ENCODE measurements around the gene ZNF701.
"Not testable (repeated sequence)": the region's sequence is repeated elsewhere in the genome, so short reads cannot be mapped to it uniquely, and the experiment has no call there.

The ZNF701 gene

GRCh38 chr19:52536448-52536800 lies 33.7 kb upstream of the ZNF701 start:
- Histone ChIP-seq H3K9ac (ENCODE audit: low read length in 5 of 5) (peak overlapping the region in 4 of 5 donors; percentile 69 to 81 (median 72)), H3K27me3 (ENCODE audit: control insufficient read depth in 5 of 5, insufficient read depth in 4 of 5, low read length in 5 of 5) (no peaks in the 10 kb centered on the region), H3K27ac (ENCODE audit: low read depth, low read length) (peak overlapping the region; percentile 72), H3K36me3 (ENCODE audit: control insufficient read depth in 5 of 5, insufficient read depth in 5 of 5, low read length in 5 of 5) (no peaks in the 10 kb centered on the region), H3K9me3 (ENCODE audit: control insufficient read depth in 5 of 5, low read length in 5 of 5) (no peaks in the 10 kb centered on the region), H3K4me3 (ENCODE audit: low read depth in 1 of 5, low read length in 5 of 5) (peak overlapping the region; percentile 75 to 91 (median 87)), H3K4me1 (ENCODE audit: control insufficient read depth in 5 of 5, insufficient read depth in 5 of 5, low read length in 5 of 5) (peaks cover 0 to 31% (median 28%) of the 10 kb centered on the region in 5 donors)

GRCh38 chr19:52538815-52539214 lies 31.3 kb upstream of the ZNF701 start:
- H3K27ac ChIP-seq (ENCODE audit: low read depth, low read length); H3K9ac ChIP-seq (ENCODE audit: low read length in 5 of 5); H3K36me3 ChIP-seq (ENCODE audit: control insufficient read depth in 5 of 5, insufficient read depth in 5 of 5, low read length in 5 of 5); H3K27me3 ChIP-seq (ENCODE audit: control insufficient read depth in 5 of 5, insufficient read depth in 4 of 5, low read length in 5 of 5); H3K9me3 ChIP-seq (ENCODE audit: control insufficient read depth in 5 of 5, low read length in 5 of 5); H3K4me3 ChIP-seq (ENCODE audit: low read depth in 1 of 5, low read length in 5 of 5): not testable (repeated sequence)
- peaks cover 0 to 27% (median 25%) of the 10 kb centered on the region in 5 donors for H3K4me1 ChIP-seq (ENCODE audit: control insufficient read depth in 5 of 5, insufficient read depth in 5 of 5, low read length in 5 of 5)

GRCh38 chr19:52541176-52541575 lies 28.9 kb upstream of the ZNF701 start:
- H3K9me3 ChIP-seq (ENCODE audit: control insufficient read depth in 5 of 5, low read length in 5 of 5), result not testable (repeated sequence)
- H3K36me3 ChIP-seq (ENCODE audit: control insufficient read depth in 5 of 5, insufficient read depth in 5 of 5, low read length in 5 of 5), result peaks cover 3 to 29% (median 23%) of the 10 kb centered on the region in 5 donors

GRCh38 chr19:52541608-52542007 lies 28.5 kb upstream of the ZNF701 start:
- no peaks in the 10 kb centered on the region for H3K9me3 ChIP-seq (ENCODE audit: control insufficient read depth in 5 of 5, low read length in 5 of 5)
- no peak overlapping the region for H3K27ac ChIP-seq (ENCODE audit: low read depth, low read length)
- peaks cover 0 to 7% (median 3%) of the 10 kb centered on the region in 5 donors for H3K4me1 ChIP-seq (ENCODE audit: control insufficient read depth in 5 of 5, insufficient read depth in 5 of 5, low read length in 5 of 5)
- H3K36me3 ChIP-seq (ENCODE audit: control insufficient read depth in 5 of 5, insufficient read depth in 5 of 5, low read length in 5 of 5), result peaks cover 3 to 33% (median 26%) of the 10 kb centered on the region in 5 donors
- no peak overlapping the region for H3K4me3 ChIP-seq (ENCODE audit: low read depth in 1 of 5, low read length in 5 of 5)
- no peak overlapping the region for H3K9ac ChIP-seq (ENCODE audit: low read length in 5 of 5)
- no peaks in the 10 kb centered on the region for H3K27me3 ChIP-seq (ENCODE audit: control insufficient read depth in 5 of 5, insufficient read depth in 4 of 5, low read length in 5 of 5)

More at GRCh38 chr19:52541176-52541575, 28.9 kb upstream of the ZNF701 start:
- H3K27ac ChIP-seq (ENCODE audit: low read depth, low read length); H3K9ac ChIP-seq (ENCODE audit: low read length in 5 of 5); H3K27me3 ChIP-seq (ENCODE audit: control insufficient read depth in 5 of 5, insufficient read depth in 4 of 5, low read length in 5 of 5); H3K4me3 ChIP-seq (ENCODE audit: low read depth in 1 of 5, low read length in 5 of 5): not testable (repeated sequence)
- H3K4me1 ChIP-seq (ENCODE audit: control insufficient read depth in 5 of 5, insufficient read depth in 5 of 5, low read length in 5 of 5), result peaks cover 0 to 11% (median 7%) of the 10 kb centered on the region in 5 donors

- not testable (repeated sequence) for H3K4me1 ChIP-seq (ENCODE audit: control insufficient read depth in 5 of 5, insufficient read depth in 5 of 5, low read length in 5 of 5); H3K27ac ChIP-seq (ENCODE audit: low read depth, low read length); H3K9me3 ChIP-seq (ENCODE audit: control insufficient read depth in 5 of 5, low read length in 5 of 5); H3K27me3 ChIP-seq (ENCODE audit: control insufficient read depth in 5 of 5, insufficient read depth in 4 of 5, low read length in 5 of 5); H3K4me3 ChIP-seq (ENCODE audit: low read depth in 1 of 5, low read length in 5 of 5); H3K9ac ChIP-seq (ENCODE audit: low read length in 5 of 5)
- peaks cover 3 to 42% (median 34%) of the 10 kb centered on the region in 5 donors for H3K36me3 ChIP-seq (ENCODE audit: control insufficient read depth in 5 of 5, insufficient read depth in 5 of 5, low read length in 5 of 5)
Observed at GRCh38 chr19:52542541-52542940, 27.5 kb upstream of the ZNF701 start.

GRCh38 chr19:52542984-52543664 lies 27.0 kb upstream of the ZNF701 start:
- Histone ChIP-seq H3K4me1 (ENCODE audit: control insufficient read depth in 5 of 5, insufficient read depth in 5 of 5, low read length in 5 of 5) (peaks cover 0 to 5% (median 0%) of the 10 kb centered on the region in 5 donors), H3K9ac (ENCODE audit: low read length in 5 of 5) (no peak overlapping the region), H3K4me3 (ENCODE audit: low read depth in 1 of 5, low read length in 5 of 5) (no peak overlapping the region), H3K9me3 (ENCODE audit: control insufficient read depth in 5 of 5, low read length in 5 of 5) (no peaks in the 10 kb centered on the region), H3K27ac (ENCODE audit: low read depth, low read length) (no peak overlapping the region), H3K27me3 (ENCODE audit: control insufficient read depth in 5 of 5, insufficient read depth in 4 of 5, low read length in 5 of 5) (no peaks in the 10 kb centered on the region), H3K36me3 (ENCODE audit: control insufficient read depth in 5 of 5, insufficient read depth in 5 of 5, low read length in 5 of 5) (peaks cover 3 to 48% (median 38%) of the 10 kb centered on the region in 5 donors)

GRCh38 chr19:52554216-52554971 lies 15.7 kb upstream of the ZNF701 start:
- H3K27ac ChIP-seq (ENCODE audit: low read depth, low read length), result no peak overlapping the region
- peak overlapping the region; percentile 3 to 50 (median 34) for H3K4me3 ChIP-seq (ENCODE audit: low read depth in 1 of 5, low read length in 5 of 5)
- H3K27me3 ChIP-seq (ENCODE audit: control insufficient read depth in 5 of 5, insufficient read depth in 4 of 5, low read length in 5 of 5), result no peaks in the 10 kb centered on the region
- H3K36me3 ChIP-seq (ENCODE audit: control insufficient read depth in 5 of 5, insufficient read depth in 5 of 5, low read length in 5 of 5), result peaks cover 39 to 66% (median 50%) of the 10 kb centered on the region in 5 donors
- no peaks in the 10 kb centered on the region for H3K4me1 ChIP-seq (ENCODE audit: control insufficient read depth in 5 of 5, insufficient read depth in 5 of 5, low read length in 5 of 5)
- no peak overlapping the region for H3K9ac ChIP-seq (ENCODE audit: low read length in 5 of 5)
- peaks cover 23 to 76% (median 53%) of the 10 kb centered on the region in 5 donors for H3K9me3 ChIP-seq (ENCODE audit: control insufficient read depth in 5 of 5, low read length in 5 of 5)

- Histone ChIP-seq H3K9me3 (ENCODE audit: control insufficient read depth in 5 of 5, low read length in 5 of 5) (peaks cover 25 to 87% (median 62%) of the 10 kb centered on the region in 5 donors), H3K4me3 (ENCODE audit: low read depth in 1 of 5, low read length in 5 of 5) (peak overlapping the region in 3 of 5 donors; percentile 19 to 41 (median 25)), H3K9ac (ENCODE audit: low read length in 5 of 5) (no peak overlapping the region), H3K27me3 (ENCODE audit: control insufficient read depth in 5 of 5, insufficient read depth in 4 of 5, low read length in 5 of 5) (no peaks in the 10 kb centered on the region), H3K36me3 (ENCODE audit: control insufficient read depth in 5 of 5, insufficient read depth in 5 of 5, low read length in 5 of 5) (peaks cover 37 to 55% (median 44%) of the 10 kb centered on the region in 5 donors), H3K27ac (ENCODE audit: low read depth, low read length) (no peak overlapping the region), H3K4me1 (ENCODE audit: control insufficient read depth in 5 of 5, insufficient read depth in 5 of 5, low read length in 5 of 5) (peaks cover 0 to 13% (median 2%) of the 10 kb centered on the region in 5 donors)
Observed at GRCh38 chr19:52557231-52557995, 12.7 kb upstream of the ZNF701 start.

- not testable (repeated sequence) for H3K27me3 ChIP-seq (ENCODE audit: control insufficient read depth in 5 of 5, insufficient read depth in 4 of 5, low read length in 5 of 5); H3K27ac ChIP-seq (ENCODE audit: low read depth, low read length); H3K9ac ChIP-seq (ENCODE audit: low read length in 5 of 5)
- Histone ChIP-seq H3K36me3 (ENCODE audit: control insufficient read depth in 5 of 5, insufficient read depth in 5 of 5, low read length in 5 of 5) (peaks cover 22 to 45% (median 32%) of the 10 kb centered on the region in 5 donors), H3K9me3 (ENCODE audit: control insufficient read depth in 5 of 5, low read length in 5 of 5) (peaks cover 19 to 79% (median 69%) of the 10 kb centered on the region in 5 donors), H3K4me1 (ENCODE audit: control insufficient read depth in 5 of 5, insufficient read depth in 5 of 5, low read length in 5 of 5) (peaks cover 0 to 13% (median 2%) of the 10 kb centered on the region in 5 donors), H3K4me3 (ENCODE audit: low read depth in 1 of 5, low read length in 5 of 5) (peak overlapping the region in 2 of 5 donors; percentile 37 to 41)
Observed at GRCh38 chr19:52558732-52559445, 11.2 kb upstream of the ZNF701 start.
